HEK293 (cell line): ENCODE measurements around the gene NAPA.

ENCODE experiments used
- TF ChIP-seq, protein P1 (sequence below): fragments of 450-650 bp; formaldehyde crosslinking; IDR thresholded peaks from 2 replicates; pipeline ENCODE4 v1.5.1; 2016; ENCODE audit warnings: missing biosample characterization, missing genetic modification characterization
- TF ChIP-seq, protein P2 (sequence below): fragments of 450-650 bp; formaldehyde crosslinking; IDR thresholded peaks from 2 replicates; pipeline ENCODE4 v1.5.0; 2017; ENCODE audit warnings: missing biosample characterization, missing genetic modification characterization, borderline replicate concordance

DNA sequence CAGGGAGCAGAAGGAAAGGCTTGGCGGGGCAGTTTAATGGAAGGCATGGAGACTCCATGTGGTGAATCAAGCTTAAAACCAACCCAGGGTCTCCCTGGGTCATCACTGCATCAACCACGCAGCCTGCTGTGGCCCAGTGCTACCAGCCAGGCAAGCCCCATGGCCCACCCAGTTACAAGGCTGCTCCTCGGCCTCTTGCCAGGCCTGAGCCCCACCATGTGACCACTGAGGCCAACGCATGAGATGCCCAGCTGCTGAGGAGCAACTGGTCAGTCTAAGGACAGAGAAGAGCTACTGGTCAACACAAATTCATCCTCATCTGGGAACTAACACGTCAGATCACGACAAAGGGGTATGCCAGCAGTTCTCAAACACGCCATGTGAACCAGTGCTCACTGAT, 15.5 kb downstream of the NAPA start:
- TF ChIP-seq, protein P1, sequence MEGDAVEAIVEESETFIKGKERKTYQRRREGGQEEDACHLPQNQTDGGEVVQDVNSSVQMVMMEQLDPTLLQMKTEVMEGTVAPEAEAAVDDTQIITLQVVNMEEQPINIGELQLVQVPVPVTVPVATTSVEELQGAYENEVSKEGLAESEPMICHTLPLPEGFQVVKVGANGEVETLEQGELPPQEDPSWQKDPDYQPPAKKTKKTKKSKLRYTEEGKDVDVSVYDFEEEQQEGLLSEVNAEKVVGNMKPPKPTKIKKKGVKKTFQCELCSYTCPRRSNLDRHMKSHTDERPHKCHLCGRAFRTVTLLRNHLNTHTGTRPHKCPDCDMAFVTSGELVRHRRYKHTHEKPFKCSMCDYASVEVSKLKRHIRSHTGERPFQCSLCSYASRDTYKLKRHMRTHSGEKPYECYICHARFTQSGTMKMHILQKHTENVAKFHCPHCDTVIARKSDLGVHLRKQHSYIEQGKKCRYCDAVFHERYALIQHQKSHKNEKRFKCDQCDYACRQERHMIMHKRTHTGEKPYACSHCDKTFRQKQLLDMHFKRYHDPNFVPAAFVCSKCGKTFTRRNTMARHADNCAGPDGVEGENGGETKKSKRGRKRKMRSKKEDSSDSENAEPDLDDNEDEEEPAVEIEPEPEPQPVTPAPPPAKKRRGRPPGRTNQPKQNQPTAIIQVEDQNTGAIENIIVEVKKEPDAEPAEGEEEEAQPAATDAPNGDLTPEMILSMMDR = no peak
- TF ChIP-seq, protein P2, sequence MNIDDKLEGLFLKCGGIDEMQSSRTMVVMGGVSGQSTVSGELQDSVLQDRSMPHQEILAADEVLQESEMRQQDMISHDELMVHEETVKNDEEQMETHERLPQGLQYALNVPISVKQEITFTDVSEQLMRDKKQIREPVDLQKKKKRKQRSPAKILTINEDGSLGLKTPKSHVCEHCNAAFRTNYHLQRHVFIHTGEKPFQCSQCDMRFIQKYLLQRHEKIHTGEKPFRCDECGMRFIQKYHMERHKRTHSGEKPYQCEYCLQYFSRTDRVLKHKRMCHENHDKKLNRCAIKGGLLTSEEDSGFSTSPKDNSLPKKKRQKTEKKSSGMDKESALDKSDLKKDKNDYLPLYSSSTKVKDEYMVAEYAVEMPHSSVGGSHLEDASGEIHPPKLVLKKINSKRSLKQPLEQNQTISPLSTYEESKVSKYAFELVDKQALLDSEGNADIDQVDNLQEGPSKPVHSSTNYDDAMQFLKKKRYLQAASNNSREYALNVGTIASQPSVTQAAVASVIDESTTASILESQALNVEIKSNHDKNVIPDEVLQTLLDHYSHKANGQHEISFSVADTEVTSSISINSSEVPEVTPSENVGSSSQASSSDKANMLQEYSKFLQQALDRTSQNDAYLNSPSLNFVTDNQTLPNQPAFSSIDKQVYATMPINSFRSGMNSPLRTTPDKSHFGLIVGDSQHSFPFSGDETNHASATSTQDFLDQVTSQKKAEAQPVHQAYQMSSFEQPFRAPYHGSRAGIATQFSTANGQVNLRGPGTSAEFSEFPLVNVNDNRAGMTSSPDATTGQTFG (tag by site-specific recombination) = no peak
